Esophagus squamous epithelium (tissue), 5 donors: ENCODE measurements around the gene SH3GLB2. TPM values are rescaled to one million over a fixed set of nuclear protein-coding genes. Genes with fewer than 3 reads are reported as not detected.

Experiments used
- DNase-seq: peaks from one replicate; lab custom pipeline; 2025; lab: John Stamatoyannopoulos, UW
- H3K27ac ChIP-seq, 4 donors: fragments of 200-600 bp; sonication (generic); one replicate each; pipeline ENCODE4 v1.5.1; 2016 to 2019; ENCODE audit warnings: mild to moderate bottlenecking in 1 of 4
- H3K27me3 ChIP-seq, 4 donors: fragments of 200-600 bp; sonication (generic); 1 replicate in 3 of 4; 2 replicates in 1 of 4; pipeline versions ENCODE4 v1.5.1 to v1.6.0; 2017 to 2021; ENCODE audit warnings: antibody characterized with exemption in 1 of 4
- H3K36me3 ChIP-seq, 3 donors: fragments of 200-600 bp; sonication (generic); one replicate each; pipeline ENCODE4 v1.5.1; 2016 to 2019
- H3K4me1 ChIP-seq, 3 donors: fragments of 200-600 bp; sonication (generic); one replicate each; pipeline ENCODE4 v1.5.1; 2017 to 2019
- H3K4me3 ChIP-seq, 4 donors: fragments of 200-600 bp; sonication (generic); 1 replicate in 3 of 4; 2 replicates in 1 of 4; pipeline ENCODE4 v1.5.1; 2016 to 2019; ENCODE audit warnings: mild to moderate bottlenecking in 2 of 4, moderate library complexity in 1 of 4
- H3K9me3 ChIP-seq, 3 donors: fragments of 200-600 bp; sonication (generic); one replicate each; pipeline ENCODE4 v1.5.1; 2016 to 2019
- CTCF ChIP-seq, 6 experiments: fragments of 450-650 bp in 4 of 6; fragments of 200-600 bp in 2 of 6; sonication (generic) in 2 of 6; IDR thresholded peaks; one replicate each; pipeline ENCODE4 v1.5.1; 2016 to 2019; ENCODE audit warnings: antibody characterized with exemption in 6 of 6, mild to moderate bottlenecking in 4 of 6, moderate library complexity in 4 of 6
- POLR2A ChIP-seq, 4 donors: fragments of 450-650 bp; IDR thresholded peaks; one replicate each; pipeline ENCODE4 v1.6.1; 2017; ENCODE audit warnings: antibody characterized with exemption in 4 of 4, mild to moderate bottlenecking in 4 of 4, moderate library complexity in 3 of 4
- WGBS, 2 donors: methylation state at CpG; one replicate each; pipeline ENCODE4 v1.1.5; 2018; 5-methylcytosine and 5-hydroxymethylcytosine counted together
- intact Hi-C: fragments of 100-400 bp; cut with DNase I; formaldehyde crosslinking; loops from one replicate; pipeline ENCODE4 v1.15.0; 2022
- total RNA-seq, 4 donors: library from RNA; depleted of rRNA; stranded (reverse); fragments of >200 nt; gene quantifications; one replicate each; pipeline ENCODE4 v1.1.0, GENCODE V29; 2016
- donor health status: DM: yes; HTN: yes; CAD: no.

The SH3GLB2 gene
- total RNA-seq, 4 donors from 2014 or later = 70.3 to 169 (median 113) TPM

- no peak overlapping the region for H3K27ac ChIP-seq
- H3K27me3 ChIP-seq = no peaks in the 10 kb centered on the region
- 87 to 91% methylated on average over 12 to 13 of the region's 17 CpGs for WGBS, 2 donors
- H3K4me1 ChIP-seq = peaks cover 0 to 23% (median 5%) of the 10 kb centered on the region in 3 donors
- H3K36me3 ChIP-seq = peaks cover 45 to 100% (median 74%) of the 10 kb centered on the region in 3 donors
- no peak for DNase-seq
- TF ChIP-seq POLR2A (IDR thresholded peaks at IDR 0.05) (no peak), CTCF (IDR thresholded peaks at IDR 0.05) (no peak)
- intact Hi-C loops = no loop called here
- H3K4me3 ChIP-seq = no peak overlapping the region
- no peaks in the 10 kb centered on the region for H3K9me3 ChIP-seq
These were observed 18.5 kb downstream of the SH3GLB2 start for GRCh38 chr9:129009584-129010141.

- no peak for TF ChIP-seq CTCF (IDR thresholded peaks at IDR 0.05)
- TF ChIP-seq POLR2A (IDR thresholded peaks at IDR 0.05) = no peak
- Histone ChIP-seq H3K9me3 (no peaks in the 10 kb centered on the region), H3K27ac (no peak overlapping the region), H3K4me1 (peaks cover 0 to 23% (median 5%) of the 10 kb centered on the region in 3 donors), H3K36me3 (peaks cover 40 to 100% (median 69%) of the 10 kb centered on the region in 3 donors), H3K4me3 (no peak overlapping the region), H3K27me3 (no peaks in the 10 kb centered on the region)
- no CpG with 5 or more reads among the region's 13 CpGs for WGBS, 2 donors
- intact Hi-C loops = no loop called here
- DNase-seq = no peak
These were observed 19.0 kb downstream of the SH3GLB2 start for GRCh38 chr9:129008986-129009583.

- 88 to 100% methylated on average over 3 to 5 of the region's 6 CpGs for WGBS, 2 donors
- no peaks in the 10 kb centered on the region for H3K27me3 ChIP-seq
- peaks cover 34 to 100% (median 64%) of the 10 kb centered on the region in 3 donors for H3K36me3 ChIP-seq
- H3K9me3 ChIP-seq = no peaks in the 10 kb centered on the region
- no peak for DNase-seq
- no peak for TF ChIP-seq CTCF (IDR thresholded peaks at IDR 0.05)
- TF ChIP-seq POLR2A (IDR thresholded peaks at IDR 0.05) = no peak
- H3K4me3 ChIP-seq = no peak overlapping the region
- peaks cover 0 to 23% (median 5%) of the 10 kb centered on the region in 3 donors for H3K4me1 ChIP-seq
- H3K27ac ChIP-seq = no peak overlapping the region
- intact Hi-C loops = no loop called here
These were observed 19.6 kb downstream of the SH3GLB2 start for GRCh38 chr9:129008469-129008965.

GRCh38 chr9:129007766-129008468, 20.2 kb downstream of the SH3GLB2 start:
- H3K4me3 ChIP-seq = no peak overlapping the region
- TF ChIP-seq POLR2A (IDR thresholded peaks at IDR 0.05) = no peak
- no peak for TF ChIP-seq CTCF (IDR thresholded peaks at IDR 0.05)
- DNase-seq = no peak
- H3K4me1 ChIP-seq = peaks cover 0 to 23% (median 5%) of the 10 kb centered on the region in 3 donors
- H3K36me3 ChIP-seq = peaks cover 34 to 100% (median 63%) of the 10 kb centered on the region in 3 donors
- H3K9me3 ChIP-seq = no peaks in the 10 kb centered on the region
- H3K27ac ChIP-seq = peak overlapping the region in 3 of 4 donors; percentile 53 to 54 (median 54)
- 65 to 83% methylated on average over 2 to 8 of the region's 18 CpGs for WGBS, 2 donors
- no peaks in the 10 kb centered on the region for H3K27me3 ChIP-seq
- intact Hi-C loops = no loop called here
